Type B pancreatic cell (in vitro differentiated cells): ENCODE data around the gene AMMECR1L. TPM values are rescaled to one million over a fixed set of nuclear protein-coding genes. Genes with fewer than 3 reads are reported as not detected.
"Not testable (repeated sequence)": the region's sequence is repeated elsewhere in the genome, so short reads cannot be mapped to it uniquely, and the experiment has no call there.

Experiments
- DNase-seq: peaks from one replicate; pipeline ENCODE4 v3.0.0; 2021; ENCODE audit warnings: mixed read lengths; ENCODE audit not compliant: unreplicated experiment; ENCODE audit errors: extremely low spot score
- H3K27ac Mint-ChIP-seq: 2 replicates; pipeline ENCODE4 v1.8.0; 2021; ENCODE audit warnings: mild to moderate bottlenecking, mixed read lengths
- H3K27me3 Mint-ChIP-seq: 2 replicates; pipeline ENCODE4 v1.8.0; 2021; ENCODE audit warnings: mixed read lengths
- H3K36me3 Mint-ChIP-seq: 2 replicates; pipeline ENCODE4 v1.8.0; 2021; ENCODE audit warnings: mixed read lengths
- H3K4me1 Mint-ChIP-seq: one replicate; pipeline ENCODE4 v1.8.0; 2021; ENCODE audit warnings: mixed read lengths; ENCODE audit not compliant: unreplicated experiment
- H3K4me3 Mint-ChIP-seq: 2 replicates; pipeline ENCODE4 v1.8.0; 2021; ENCODE audit warnings: mild to moderate bottlenecking, mixed read lengths
- H3K9me3 Mint-ChIP-seq: 2 replicates; pipeline ENCODE4 v1.8.0; 2021; ENCODE audit warnings: mixed read lengths
- CTCF ChIP-seq: fragments of 200-600 bp; sonication (generic); conservative IDR thresholded peaks from 2 replicates; pipeline ENCODE4 v1.5.0; 2021; ENCODE audit warnings: antibody characterized with exemption, mild to moderate bottlenecking
- long read RNA-seq: library from polyadenylated mRNA; unstranded; transcript quantifications from one replicate; pipeline ENCODE4 v2.0.0, GENCODE V29; 2020
- total RNA-seq: library from RNA; stranded (reverse); gene quantifications from 2 replicates; pipeline ENCODE4 v1.2.1, GENCODE V29; 2021; ENCODE audit warnings: low replicate concordance

The AMMECR1L gene
- 20.1 and 21.9 TPM in 2 replicates for total RNA-seq
- long read RNA-seq, full-length matches to known transcripts: 2 of 22 reads
- long read RNA-seq, partial matches to known transcripts: 15 of 22 reads
- long read RNA-seq, other reads (novel, unspliced or antisense): 5 of 22 reads

GRCh38 chr2:127885780-127886592 is at the start of gene AMMECR1L:
AMMECR1L (minus strand) TSS chr2:127885956; CDS start chr2:127874234, 11,722 bp downstream.
- peaks cover 14% of the 10 kb centered on the region for H3K36me3 Mint-ChIP-seq
- H3K4me3 Mint-ChIP-seq: peak within 1 kb of the TSS; percentile 99
- H3K4me1 Mint-ChIP-seq: peaks cover 30% of the 10 kb centered on the region
- H3K9me3 Mint-ChIP-seq, H3K27me3 Mint-ChIP-seq: not testable (repeated sequence)
- DNase-seq: peak; percentile 82
- H3K27ac Mint-ChIP-seq: peak within 1 kb of the TSS; percentile 93

GRCh38 chr2:127935337-127935736 is 49.6 kb upstream of the AMMECR1L start:
- TF ChIP-seq CTCF: no peak
- Mint-ChIP-seq H3K4me3 (no peak overlapping the region), H3K36me3 (no peaks in the 10 kb centered on the region), H3K27me3 (no peaks in the 10 kb centered on the region), H3K27ac (no peak overlapping the region), H3K4me1 (no peaks in the 10 kb centered on the region), H3K9me3 (no peaks in the 10 kb centered on the region)
- no peak for DNase-seq

- DNase-seq: no peak
- Mint-ChIP-seq H3K9me3 (no peaks in the 10 kb centered on the region), H3K27ac (no peak overlapping the region), H3K27me3 (no peaks in the 10 kb centered on the region), H3K4me1 (no peaks in the 10 kb centered on the region), H3K36me3 (no peaks in the 10 kb centered on the region), H3K4me3 (no peak overlapping the region)
- TF ChIP-seq CTCF: no peak
These were observed 46.6 kb upstream of the AMMECR1L start for GRCh38 chr2:127932199-127932876.

GRCh38 chr2:127929449-127929848 is 43.7 kb upstream of the AMMECR1L start:
- no peaks in the 10 kb centered on the region for H3K4me1 Mint-ChIP-seq
- no peak for DNase-seq
- no peaks in the 10 kb centered on the region for H3K27me3 Mint-ChIP-seq
- TF ChIP-seq CTCF: no peak
- no peak overlapping the region for H3K4me3 Mint-ChIP-seq
- H3K27ac Mint-ChIP-seq: no peak overlapping the region
- H3K9me3 Mint-ChIP-seq: no peaks in the 10 kb centered on the region
- no peaks in the 10 kb centered on the region for H3K36me3 Mint-ChIP-seq

- no peaks in the 10 kb centered on the region for H3K4me1 Mint-ChIP-seq
- DNase-seq: no peak
- no peak overlapping the region for H3K27ac Mint-ChIP-seq
- H3K36me3 Mint-ChIP-seq: no peaks in the 10 kb centered on the region
- no peaks in the 10 kb centered on the region for H3K27me3 Mint-ChIP-seq
- TF ChIP-seq CTCF: no peak
- H3K4me3 Mint-ChIP-seq: no peak overlapping the region
- H3K9me3 Mint-ChIP-seq: no peaks in the 10 kb centered on the region
These were observed 41.6 kb upstream of the AMMECR1L start for GRCh38 chr2:127927384-127927783.

GRCh38 chr2:127917916-127918315 is 32.2 kb upstream of the AMMECR1L start:
- TF ChIP-seq CTCF: no peak
- DNase-seq: no peak
- H3K9me3 Mint-ChIP-seq: no peaks in the 10 kb centered on the region
- no peak overlapping the region for H3K27ac Mint-ChIP-seq
- H3K4me3 Mint-ChIP-seq: no peak overlapping the region
- H3K4me1 Mint-ChIP-seq: no peaks in the 10 kb centered on the region
- H3K27me3 Mint-ChIP-seq: no peaks in the 10 kb centered on the region
- no peaks in the 10 kb centered on the region for H3K36me3 Mint-ChIP-seq
